BE2C (cell line): ENCODE data around the gene TTLL4.
A peak's percentile ranks its signal among the peaks of the same experiment; 100 is the strongest.

Experiments used
- DNase-seq: peaks from one replicate; pipeline ENCODE4 v3.0.0-alpha.2; 2020
- H3K27me3 ChIP-seq: fragments of 250-450 bp; sonication (Bioruptor Pico); 2 replicates; pipeline ENCODE4 v1.5.1; 2020; ENCODE audit warnings: mild to moderate bottlenecking
- H3K36me3 ChIP-seq: fragments of 250-450 bp; sonication (Bioruptor Pico); 2 replicates; pipeline ENCODE4 v1.5.1; 2020; ENCODE audit warnings: mild to moderate bottlenecking
- H3K4me1 ChIP-seq: fragments of 250-450 bp; sonication (Bioruptor Pico); 2 replicates; pipeline ENCODE4 v1.5.1; 2020
- H3K4me3 ChIP-seq: 2 replicates; pipeline ENCODE4 v1.5.1; 2011; ENCODE audit warnings: low read depth, low read length
- H3K9me3 ChIP-seq: fragments of 250-450 bp; sonication (Bioruptor Pico); 2 replicates; pipeline ENCODE4 v1.5.1; 2020
- CTCF ChIP-seq: IDR thresholded peaks from 2 replicates; pipeline ENCODE4 v1.5.1; 2012; ENCODE audit warnings: mild to moderate bottlenecking, low read depth, low read length

Gene TTLL4

GRCh38 chr2:218780046-218780445 is 69.4 kb downstream of the TTLL4 start:
- no peaks in the 10 kb centered on the region for H3K4me1 ChIP-seq
- H3K27me3 ChIP-seq, result no peaks in the 10 kb centered on the region
- H3K36me3 ChIP-seq, result no peaks in the 10 kb centered on the region
- no peak for DNase-seq
- H3K9me3 ChIP-seq, result peaks cover 4% of the 10 kb centered on the region
- no peak overlapping the region for H3K4me3 ChIP-seq
- TF ChIP-seq CTCF, result no peak

GRCh38 chr2:218780851-218781690 is 70.4 kb downstream of the TTLL4 start:
- H3K4me3 ChIP-seq, result peak overlapping the region; percentile 57
- H3K4me1 ChIP-seq, result no peaks in the 10 kb centered on the region
- no peaks in the 10 kb centered on the region for H3K27me3 ChIP-seq
- no peak for TF ChIP-seq CTCF
- no peak for DNase-seq
- H3K36me3 ChIP-seq, result no peaks in the 10 kb centered on the region
- peaks cover 4% of the 10 kb centered on the region for H3K9me3 ChIP-seq

- no peaks in the 10 kb centered on the region for H3K27me3 ChIP-seq
- peaks cover 4% of the 10 kb centered on the region for H3K9me3 ChIP-seq
- no peaks in the 10 kb centered on the region for H3K36me3 ChIP-seq
- H3K4me1 ChIP-seq, result no peaks in the 10 kb centered on the region
- no peak for TF ChIP-seq CTCF
- peak within 1 kb of the TSS; percentile 57 for H3K4me3 ChIP-seq
- DNase-seq, result peak; percentile 22
Measured at GRCh38 chr2:218781691-218782527, 71.3 kb downstream of the TTLL4 start, which contains the start of gene CYP27A1. CYP27A1 (plus strand) TSS chr2:218782147; CDS start chr2:218782183, 36 bp downstream.

GRCh38 chr2:218782528-218782844 is 71.9 kb downstream of the TTLL4 start:
- DNase-seq, result no peak
- TF ChIP-seq CTCF, result no peak
- no peak overlapping the region; the same call in 1 of the 2 replicates for H3K4me3 ChIP-seq
- H3K36me3 ChIP-seq, result no peaks in the 10 kb centered on the region
- H3K9me3 ChIP-seq, result peaks cover 4% of the 10 kb centered on the region
- H3K27me3 ChIP-seq, result no peaks in the 10 kb centered on the region
- H3K4me1 ChIP-seq, result no peaks in the 10 kb centered on the region

- DNase-seq, result no peak
Measured at GRCh38 chr2:218783688-218784087, 73.1 kb downstream of the TTLL4 start.

More at GRCh38 chr2:218783688-218784087, 73.1 kb downstream of the TTLL4 start:
- Histone ChIP-seq H3K9me3 (no peaks in the 10 kb centered on the region), H3K27me3 (no peaks in the 10 kb centered on the region), H3K36me3 (no peaks in the 10 kb centered on the region), H3K4me3 (no peak overlapping the region), H3K4me1 (no peaks in the 10 kb centered on the region)
- TF ChIP-seq CTCF, result no peak
